Choroid plexus epithelial cell (primary cell): ENCODE measurements around the gene RHOD.

Experiments used
- DNase-seq: peaks from one replicate; pipeline ENCODE4 v3.0.0-alpha.2; 2010; ENCODE audit warnings: low read depth
- H3K4me3 ChIP-seq: 2 replicates; pipeline ENCODE4 v1.5.1; 2011; ENCODE audit warnings: low read depth, mild to moderate bottlenecking, control low read depth, low read length, moderate library complexity
- TF ChIP-seq, protein P1 (sequence below): conservative IDR thresholded peaks from 2 replicates; pipeline ENCODE4 v1.5.1; 2011; ENCODE audit warnings: low read depth, mild to moderate bottlenecking, control low read depth, inconsistent platforms, low read length, moderate library complexity

RHOD gene, protein sequence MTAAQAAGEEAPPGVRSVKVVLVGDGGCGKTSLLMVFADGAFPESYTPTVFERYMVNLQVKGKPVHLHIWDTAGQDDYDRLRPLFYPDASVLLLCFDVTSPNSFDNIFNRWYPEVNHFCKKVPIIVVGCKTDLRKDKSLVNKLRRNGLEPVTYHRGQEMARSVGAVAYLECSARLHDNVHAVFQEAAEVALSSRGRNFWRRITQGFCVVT

DNA sequence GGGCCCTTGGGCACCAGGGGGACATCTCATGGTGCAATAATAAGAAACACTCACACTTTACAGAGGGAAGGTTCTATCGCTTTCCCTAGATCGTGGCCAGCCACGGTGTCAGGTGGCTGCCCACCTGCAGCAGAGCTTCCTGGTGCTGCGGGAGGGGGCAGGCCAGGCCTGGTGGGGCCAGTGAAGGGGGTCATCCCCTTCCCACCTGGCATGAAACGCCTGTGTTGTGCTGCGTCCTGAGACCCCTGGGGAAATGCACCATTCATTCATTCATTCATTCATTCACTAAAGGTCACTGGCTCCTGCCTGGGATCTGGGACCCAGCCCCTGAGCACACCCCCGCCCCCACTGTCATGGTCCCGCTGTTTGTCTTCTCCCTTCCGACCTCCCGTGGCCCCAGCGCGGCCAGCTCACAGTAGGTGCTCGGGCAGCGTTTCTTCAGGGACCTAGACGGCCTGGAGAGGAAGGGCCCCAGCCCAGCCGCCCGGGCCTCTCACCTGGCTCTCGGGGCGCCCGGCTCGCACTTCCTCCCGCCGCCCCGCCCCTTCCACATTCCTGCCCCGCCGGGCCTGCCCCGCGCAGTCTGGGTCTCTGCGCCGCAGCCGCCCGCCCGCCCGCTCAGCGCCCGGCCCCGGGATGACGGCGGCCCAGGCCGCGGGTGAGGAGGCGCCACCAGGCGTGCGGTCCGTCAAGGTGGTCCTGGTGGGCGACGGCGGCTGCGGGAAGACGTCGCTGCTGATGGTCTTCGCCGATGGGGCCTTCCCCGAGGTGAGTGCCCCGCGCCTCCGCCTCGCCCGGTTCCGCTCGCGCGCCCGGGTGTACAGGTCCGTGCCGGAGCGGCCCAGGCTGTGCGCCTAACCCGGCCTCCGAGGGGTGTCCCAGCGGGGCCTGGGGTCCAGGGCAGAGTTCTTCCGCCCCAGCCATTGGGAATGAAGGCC lies at the start of gene RHOD:
Gene RHOD (plus strand): TSS at position 581 of the 938 bp plus-strand sequence. CDS start 56 bp downstream, at position 637.
- peak within 1 kb of the TSS; percentile 72 for H3K4me3 ChIP-seq
- TF ChIP-seq, protein P1, sequence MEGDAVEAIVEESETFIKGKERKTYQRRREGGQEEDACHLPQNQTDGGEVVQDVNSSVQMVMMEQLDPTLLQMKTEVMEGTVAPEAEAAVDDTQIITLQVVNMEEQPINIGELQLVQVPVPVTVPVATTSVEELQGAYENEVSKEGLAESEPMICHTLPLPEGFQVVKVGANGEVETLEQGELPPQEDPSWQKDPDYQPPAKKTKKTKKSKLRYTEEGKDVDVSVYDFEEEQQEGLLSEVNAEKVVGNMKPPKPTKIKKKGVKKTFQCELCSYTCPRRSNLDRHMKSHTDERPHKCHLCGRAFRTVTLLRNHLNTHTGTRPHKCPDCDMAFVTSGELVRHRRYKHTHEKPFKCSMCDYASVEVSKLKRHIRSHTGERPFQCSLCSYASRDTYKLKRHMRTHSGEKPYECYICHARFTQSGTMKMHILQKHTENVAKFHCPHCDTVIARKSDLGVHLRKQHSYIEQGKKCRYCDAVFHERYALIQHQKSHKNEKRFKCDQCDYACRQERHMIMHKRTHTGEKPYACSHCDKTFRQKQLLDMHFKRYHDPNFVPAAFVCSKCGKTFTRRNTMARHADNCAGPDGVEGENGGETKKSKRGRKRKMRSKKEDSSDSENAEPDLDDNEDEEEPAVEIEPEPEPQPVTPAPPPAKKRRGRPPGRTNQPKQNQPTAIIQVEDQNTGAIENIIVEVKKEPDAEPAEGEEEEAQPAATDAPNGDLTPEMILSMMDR, result no peak
- DNase-seq, result peak; percentile 31

GRCh38 chr11:67007126-67007525 lies 49.5 kb upstream of the RHOD start:
- TF ChIP-seq, protein P1, result no peak
- DNase-seq, result no peak
- no peak overlapping the region for H3K4me3 ChIP-seq

DNA sequence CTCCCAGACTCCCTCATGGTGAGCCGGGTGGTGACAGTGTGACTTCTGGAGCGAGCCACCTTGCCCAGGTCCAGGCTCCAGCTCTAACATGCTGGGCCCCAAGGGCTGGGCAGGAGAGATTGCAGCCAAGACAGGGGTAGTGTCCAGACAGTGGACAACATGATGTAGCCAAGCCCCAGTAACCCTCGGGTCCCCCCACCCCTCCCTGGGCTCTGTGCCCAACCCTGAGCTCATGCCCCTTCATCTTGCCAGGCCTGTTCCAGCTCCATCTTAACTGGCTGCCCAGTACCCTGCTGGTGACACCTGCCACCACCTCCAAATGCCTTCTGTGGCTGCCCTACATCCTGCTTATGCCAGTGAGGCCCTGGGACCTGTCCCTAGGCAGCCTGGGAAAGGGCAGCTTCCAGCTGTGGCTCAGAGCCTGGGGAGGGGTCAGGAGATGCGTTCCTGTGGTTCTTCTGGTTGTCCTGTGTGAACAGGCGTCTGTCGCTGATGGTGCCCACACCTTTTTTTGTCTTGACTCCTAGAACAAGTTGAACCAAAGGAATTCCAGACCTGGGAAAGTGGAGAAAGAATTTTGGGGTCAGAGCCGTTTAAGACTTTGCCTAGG lies 46.2 kb upstream of the RHOD start:
- H3K4me3 ChIP-seq, result no peak overlapping the region
- TF ChIP-seq, protein P1, result no peak

DNA sequence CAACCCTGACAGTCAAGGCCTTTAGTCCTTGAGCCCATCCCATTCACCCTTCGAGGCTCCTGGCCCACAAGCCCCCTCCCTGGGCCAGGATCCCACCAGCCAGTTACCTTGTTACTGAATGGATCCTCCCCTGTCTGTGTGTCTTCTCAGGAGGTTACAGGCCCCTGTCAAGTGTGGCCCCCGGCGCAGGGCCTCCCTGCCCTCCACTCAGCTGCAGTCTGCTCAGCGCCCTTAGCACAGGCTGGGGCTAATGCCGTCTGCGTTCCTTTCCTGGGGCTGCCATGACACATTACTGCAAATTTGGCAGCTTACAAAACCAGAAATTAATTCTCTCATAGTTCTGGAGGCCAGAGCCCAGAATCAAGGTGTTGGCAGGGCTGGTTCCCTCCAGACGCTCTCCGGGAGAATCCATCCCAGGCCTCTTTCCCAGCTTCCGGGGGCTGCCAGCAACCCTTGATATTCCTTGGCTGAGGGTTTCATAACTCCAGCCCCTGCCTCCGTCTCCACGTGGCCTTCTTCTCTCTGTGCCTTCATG lies 43.1 kb upstream of the RHOD start:
- DNase-seq, result no peak
- TF ChIP-seq, protein P1, result no peak
- H3K4me3 ChIP-seq, result no peak overlapping the region

More for the DNA sequence above, 46.2 kb upstream of the RHOD start:
- no peak for DNase-seq

GRCh38 chr11:67014343-67014742 lies 42.3 kb upstream of the RHOD start:
- DNase-seq, result no peak
- no peak overlapping the region for H3K4me3 ChIP-seq
- TF ChIP-seq, protein P1, result no peak

GRCh38 chr11:67015048-67015447 lies 41.6 kb upstream of the RHOD start:
- DNase-seq, result no peak
- H3K4me3 ChIP-seq, result no peak overlapping the region
- TF ChIP-seq, protein P1, result no peak
